GM19455 (cell line): ENCODE measurements around the gene MRNIP.
"Not testable (repeated sequence)": the region's sequence is repeated elsewhere in the genome, so short reads cannot be mapped to it uniquely, and the experiment has no call there.

Experiments used
- ATAC-seq: cut with Tn5 transposase; IDR thresholded peaks from one replicate; pipeline ENCODE4 v1.9.1; 2021; ENCODE audit not compliant: unreplicated experiment

MRNIP gene

DNA sequence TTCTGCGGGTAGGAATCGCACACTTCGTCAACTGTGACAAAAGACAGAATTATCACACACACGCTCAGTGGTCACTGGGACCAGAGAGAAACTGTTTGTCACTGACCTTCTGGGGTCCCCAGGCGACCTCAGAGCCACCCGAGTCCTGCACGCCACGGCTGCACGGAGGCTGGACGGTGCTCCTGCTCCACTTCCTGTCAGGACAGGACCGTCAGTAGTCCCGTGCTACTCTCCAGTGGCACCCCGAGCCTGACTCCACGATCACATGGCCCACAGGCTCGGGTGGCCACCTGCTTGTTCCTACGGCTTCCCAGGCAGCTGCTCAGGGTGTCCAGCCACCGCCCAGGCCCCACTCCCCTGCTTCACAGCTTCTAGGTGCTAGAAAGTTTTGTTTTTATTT lies 17.9 kb downstream of the MRNIP start:
- ATAC-seq = no peak

DNA sequence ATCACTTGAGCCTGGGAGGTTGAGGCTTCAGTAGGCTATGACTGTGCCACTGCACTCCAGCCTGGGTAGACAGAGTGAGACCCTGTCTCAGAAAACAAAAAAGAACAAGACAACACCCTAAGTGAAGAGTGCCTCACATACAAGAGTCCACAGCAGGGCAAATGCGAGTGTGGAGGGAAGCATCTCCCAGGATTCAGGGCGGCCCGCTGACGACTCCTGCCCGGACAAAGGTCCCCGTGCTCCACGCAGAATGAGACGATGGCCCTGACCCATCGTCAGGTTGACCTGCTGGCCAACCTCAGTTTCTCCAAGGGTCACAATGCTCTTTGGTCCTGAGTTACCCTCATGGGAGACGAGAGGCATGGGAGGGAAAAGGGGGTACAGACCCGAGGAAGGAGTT lies 18.3 kb downstream of the MRNIP start:
- no peak for ATAC-seq

DNA sequence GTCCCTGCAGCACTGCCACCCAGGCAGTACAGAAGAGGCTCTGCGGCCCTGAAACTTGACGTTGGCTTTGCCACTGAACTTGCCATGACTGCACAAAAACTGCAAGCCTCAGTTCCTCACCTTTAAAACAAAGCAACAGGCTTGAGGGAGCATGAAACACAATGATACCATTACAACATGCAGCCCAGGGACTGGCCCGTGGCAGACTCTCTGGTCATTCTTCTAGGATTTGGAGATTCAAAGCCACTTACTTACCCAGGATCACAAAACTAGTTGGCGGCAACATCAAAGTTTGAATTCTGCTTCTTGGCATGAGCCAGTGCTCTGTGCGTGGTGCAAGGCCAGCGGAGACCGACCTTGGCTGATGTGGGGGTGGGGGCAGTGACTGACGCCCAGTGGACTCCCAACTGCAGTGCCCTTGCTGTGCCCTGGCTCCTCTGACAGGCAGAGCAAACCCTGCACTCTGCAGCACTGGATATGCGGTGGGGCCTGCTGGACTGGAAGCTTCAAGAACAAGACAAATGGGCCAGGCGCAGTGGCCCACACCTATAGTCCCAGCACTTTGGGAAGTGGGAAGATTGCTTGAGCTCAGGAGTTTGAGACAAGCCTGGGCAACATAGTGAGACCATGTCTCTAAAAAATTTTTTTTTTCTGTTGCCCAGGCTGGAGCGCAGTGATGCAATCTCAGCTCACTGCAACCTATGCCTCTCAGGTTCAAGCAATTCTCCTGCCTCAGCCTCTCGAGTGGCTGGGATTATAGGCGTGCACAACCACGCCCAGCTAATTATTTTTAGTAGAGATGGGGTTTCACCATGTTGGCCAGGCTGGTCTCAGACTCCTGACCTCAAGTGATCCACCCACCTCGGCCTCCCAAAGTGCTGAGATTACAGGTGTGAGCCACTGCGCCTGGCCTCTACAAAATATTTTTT lies 19.0 kb downstream of the MRNIP start:
- ATAC-seq = no peak

DNA sequence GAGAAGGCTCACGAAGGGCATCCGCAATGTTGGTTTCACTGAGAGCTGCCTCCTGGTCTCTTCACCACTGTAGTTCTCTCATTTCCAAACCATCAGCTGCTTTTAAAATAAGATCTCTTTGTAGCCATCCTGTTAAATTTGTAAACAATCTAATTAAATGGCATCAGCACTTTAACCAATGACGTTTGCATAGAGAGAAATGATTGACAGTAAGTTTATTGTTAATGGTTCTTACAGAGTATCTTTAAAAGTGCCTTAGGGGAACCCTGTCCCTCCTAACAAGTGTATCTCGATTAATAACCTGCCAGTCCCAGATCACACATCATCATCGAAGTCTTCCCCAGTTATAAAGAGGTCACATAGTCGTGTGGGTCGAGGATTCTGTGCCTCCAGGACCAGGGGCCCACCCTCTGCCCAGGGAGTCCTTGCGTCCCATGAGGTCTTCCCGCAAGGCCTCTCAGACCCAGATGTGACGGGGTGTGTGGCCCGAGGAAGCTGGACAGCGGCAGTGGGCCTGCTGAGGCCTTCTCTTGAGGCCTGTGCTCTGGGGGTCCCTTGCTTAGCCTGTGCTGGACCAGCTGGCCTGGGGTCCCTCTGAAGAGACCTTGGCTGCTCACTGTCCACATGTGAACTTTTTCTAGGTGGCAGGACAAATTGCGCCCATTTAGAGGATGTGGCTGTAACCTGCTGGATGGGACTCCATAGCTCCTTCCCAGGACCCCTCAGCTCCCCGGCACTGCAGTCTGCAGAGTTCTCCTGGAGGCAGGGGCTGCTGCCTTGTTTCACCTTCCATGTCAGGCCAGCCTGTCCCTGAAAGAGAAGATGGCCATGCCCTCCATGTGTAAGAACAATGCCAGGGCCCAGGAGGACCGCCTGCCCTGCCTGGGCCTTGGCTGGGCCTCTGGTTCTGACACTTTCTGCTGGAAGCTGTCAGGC lies 21.3 kb downstream of the MRNIP start:
- ATAC-seq = no peak

DNA sequence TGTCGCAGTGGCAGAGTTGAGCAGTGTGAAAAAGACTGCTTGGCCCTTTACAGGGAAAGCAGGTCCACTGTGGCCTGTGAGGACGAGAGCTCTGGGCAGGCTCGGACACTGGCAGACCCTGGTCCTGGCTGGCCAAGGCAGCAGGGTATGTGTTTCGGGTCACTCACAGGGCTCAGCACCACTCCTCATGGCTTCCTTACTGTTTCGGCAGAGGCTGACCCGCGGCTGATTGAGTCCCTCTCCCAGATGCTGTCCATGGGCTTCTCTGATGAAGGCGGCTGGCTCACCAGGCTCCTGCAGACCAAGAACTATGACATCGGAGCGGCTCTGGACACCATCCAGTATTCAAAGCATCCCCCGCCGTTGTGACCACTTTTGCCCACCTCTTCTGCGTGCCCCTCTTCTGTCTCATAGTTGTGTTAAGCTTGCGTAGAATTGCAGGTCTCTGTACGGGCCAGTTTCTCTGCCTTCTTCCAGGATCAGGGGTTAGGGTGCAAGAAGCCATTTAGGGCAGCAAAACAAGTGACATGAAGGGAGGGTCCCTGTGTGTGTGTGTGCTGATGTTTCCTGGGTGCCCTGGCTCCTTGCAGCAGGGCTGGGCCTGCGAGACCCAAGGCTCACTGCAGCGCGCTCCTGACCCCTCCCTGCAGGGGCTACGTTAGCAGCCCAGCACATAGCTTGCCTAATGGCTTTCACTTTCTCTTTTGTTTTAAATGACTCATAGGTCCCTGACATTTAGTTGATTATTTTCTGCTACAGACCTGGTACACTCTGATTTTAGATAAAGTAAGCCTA lies 22.2 kb downstream of the MRNIP start:
- no peak for ATAC-seq

DNA sequence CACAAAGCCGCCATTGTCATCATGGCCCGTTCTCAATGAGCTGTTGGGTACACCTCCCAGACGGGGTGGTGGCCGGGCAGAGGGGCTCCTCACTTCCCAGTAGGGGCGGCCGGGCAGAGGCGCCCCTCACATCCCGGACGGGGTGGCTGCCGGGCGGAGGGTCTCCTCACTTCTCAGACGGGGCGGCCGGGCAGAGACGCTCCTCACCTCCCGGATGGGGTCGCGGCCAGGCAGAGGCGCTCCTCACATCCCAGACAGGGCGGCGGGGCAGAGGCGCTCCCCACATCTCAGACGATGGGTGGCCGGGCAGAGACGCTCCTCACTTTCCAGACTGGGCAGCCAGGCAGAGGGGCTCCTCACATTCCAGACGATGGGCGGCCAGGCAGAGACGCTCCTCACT lies 23.7 kb downstream of the MRNIP start:
- ATAC-seq = not testable (repeated sequence)

DNA sequence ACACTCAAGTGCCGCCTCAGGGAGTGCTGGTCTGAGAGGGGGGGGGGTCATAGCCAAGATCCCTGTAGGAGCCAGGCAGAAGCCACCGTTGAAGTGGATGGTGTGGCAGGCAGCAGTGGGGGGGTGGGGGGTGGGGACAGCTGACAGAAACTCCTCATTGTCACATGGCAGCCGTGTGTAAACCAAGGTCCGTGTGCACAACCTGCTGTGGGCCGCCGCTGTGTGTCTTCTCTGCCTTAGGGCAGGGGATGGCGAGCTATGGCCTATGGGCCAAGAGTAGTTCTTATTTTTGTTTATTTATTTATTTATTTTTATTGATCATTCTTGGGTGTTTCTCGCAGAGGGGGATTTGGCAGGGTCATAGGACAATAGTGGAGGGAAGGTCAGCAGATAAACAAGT lies 24.5 kb downstream of the MRNIP start:
- no peak for ATAC-seq

DNA sequence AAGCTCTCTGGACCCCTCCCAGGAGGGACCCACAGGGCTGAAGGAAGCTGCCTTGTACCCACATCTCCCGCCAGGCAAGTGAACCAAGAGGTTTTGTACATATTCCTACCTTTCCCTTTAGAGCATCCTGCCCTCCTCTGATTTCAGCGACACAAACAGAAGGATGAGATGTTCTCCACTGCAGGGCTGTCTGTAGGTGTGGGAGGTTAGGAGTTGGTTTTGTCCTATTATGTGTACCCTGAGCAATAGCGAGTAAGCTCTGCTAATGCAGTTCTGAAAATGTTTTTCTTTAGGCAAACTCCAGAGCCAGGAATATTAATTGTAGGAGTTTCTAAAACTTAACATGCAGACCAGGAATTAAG lies 24.9 kb downstream of the MRNIP start:
- ATAC-seq = no peak

DNA sequence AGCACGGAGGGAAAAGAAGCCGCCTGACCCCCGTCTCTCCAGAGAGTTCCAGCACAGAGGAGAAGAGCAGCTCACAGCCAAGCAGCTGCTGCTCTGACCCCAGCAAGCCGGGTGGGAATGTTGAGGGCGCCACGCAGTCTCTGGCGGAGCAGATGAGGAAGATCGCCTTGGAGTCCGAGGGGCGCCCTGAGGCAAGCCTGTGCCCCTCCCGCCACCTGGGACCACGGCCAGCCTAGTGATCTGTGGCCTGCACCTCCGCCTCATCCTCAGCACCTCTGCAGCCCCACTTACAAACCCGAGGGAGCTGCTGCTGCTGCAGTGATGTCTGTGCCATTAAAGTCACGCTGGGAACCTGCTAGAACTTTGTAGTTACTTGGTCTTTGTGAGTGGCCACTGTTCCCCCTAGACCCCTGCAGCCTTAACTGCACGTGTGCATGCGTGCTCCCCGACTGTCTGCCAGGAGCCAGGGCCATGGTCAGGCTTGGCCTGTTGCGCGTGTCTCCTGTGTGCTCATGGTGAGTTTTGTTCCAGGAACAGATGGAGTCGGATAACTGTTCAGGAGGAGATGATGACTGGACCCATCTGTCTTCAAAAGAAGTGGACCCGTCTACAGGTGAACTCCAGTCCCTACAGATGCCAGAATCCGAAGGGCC lies 25.4 kb downstream of the MRNIP start:
- ATAC-seq = no peak

DNA sequence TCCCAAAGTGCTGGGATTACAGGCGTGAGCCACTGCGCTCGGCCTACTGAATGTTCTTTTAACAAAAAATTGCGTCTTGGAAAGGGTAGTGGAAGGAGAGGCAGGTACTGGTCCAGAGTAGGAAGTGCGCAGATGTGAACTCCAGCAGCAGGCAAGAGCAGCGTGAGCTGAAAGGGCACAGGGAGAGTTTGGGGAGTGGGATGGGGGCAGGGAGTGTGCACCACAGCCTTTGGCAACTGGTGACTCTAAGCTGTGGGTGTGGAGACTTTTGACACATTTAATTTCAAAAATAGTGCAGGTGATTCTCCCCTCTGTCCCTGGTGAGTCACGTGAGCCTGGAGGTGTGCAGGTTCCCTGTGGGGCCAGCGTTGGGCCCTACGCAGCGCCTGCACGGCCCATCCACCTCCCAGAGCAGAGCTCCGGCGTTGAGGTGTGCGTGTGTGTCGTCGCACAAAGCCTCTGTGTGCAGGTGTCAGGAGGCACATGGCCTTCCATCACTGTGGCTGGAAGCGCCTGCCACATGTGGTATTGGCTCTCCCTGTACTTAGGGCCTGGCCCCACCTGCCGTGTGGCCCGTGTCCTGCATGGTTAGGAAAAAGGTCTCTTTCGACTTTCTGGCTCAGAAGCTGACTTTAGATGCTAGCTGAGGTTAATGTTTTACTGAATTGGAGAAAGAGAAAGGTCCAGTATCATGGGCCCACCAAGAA lies 26.4 kb downstream of the MRNIP start:
- no peak for ATAC-seq

DNA sequence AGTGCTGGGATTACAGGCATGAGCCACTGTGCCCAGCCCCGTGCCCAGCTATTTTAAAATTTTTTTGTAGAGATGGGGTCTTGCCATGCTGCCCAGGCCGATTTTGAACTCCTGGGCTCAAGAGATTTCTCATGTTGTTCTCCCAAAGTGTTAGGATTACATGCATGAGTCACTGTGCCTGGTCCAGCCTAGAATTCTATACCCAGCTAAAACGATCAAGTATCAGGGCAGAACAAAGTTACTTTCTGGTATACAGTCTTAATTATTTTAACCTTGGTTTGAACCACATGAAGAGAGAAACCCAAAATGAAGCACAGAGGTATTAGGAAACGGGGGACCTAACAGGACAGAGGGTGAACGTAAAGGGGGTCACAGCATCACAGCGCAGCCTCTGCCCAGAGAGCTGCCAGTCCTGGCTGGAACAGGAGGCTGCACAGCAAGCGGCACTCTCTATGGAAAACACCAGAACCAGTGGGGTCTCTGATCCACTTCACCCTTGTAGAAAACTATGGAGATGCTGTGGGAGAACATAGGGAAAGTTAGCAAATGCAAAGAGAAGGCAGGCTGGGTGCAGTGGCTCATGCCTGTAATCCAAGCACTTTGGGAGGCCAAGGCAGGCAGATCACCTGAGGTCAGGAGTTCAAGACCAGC lies 27.7 kb downstream of the MRNIP start:
- ATAC-seq = no peak

DNA sequence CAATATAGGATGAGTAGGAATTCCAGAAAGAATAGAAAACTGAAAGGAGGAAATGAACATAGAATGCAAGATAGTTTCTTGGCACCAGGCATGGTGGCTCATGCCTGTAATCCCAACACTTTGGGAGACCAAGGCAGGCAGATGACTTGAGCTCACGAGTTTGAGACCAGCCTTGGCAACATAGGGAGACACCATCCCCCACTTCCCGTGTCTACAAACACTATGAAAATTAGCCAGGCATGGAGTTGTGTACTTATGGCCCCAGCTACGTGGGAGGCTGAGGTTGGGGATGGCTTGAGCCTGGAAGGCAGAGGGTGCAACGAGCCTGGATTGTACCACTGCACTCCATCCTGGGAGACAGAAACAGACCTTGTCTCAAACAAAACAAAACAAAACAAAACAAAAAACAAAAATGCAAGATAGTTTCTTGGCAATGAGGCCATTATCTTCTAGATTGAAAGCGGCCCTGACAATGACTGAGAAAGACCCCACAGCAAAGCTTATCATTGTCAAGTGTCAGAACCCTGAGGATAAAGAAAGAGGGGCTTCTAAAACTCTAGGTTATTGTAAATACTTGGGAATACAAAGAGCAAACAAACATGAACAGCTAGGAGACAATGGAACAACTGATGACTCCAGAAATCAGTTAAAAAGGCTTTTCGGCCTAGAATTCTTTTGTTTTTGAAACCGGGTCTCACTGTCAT lies 28.7 kb downstream of the MRNIP start:
- ATAC-seq = no peak

DNA sequence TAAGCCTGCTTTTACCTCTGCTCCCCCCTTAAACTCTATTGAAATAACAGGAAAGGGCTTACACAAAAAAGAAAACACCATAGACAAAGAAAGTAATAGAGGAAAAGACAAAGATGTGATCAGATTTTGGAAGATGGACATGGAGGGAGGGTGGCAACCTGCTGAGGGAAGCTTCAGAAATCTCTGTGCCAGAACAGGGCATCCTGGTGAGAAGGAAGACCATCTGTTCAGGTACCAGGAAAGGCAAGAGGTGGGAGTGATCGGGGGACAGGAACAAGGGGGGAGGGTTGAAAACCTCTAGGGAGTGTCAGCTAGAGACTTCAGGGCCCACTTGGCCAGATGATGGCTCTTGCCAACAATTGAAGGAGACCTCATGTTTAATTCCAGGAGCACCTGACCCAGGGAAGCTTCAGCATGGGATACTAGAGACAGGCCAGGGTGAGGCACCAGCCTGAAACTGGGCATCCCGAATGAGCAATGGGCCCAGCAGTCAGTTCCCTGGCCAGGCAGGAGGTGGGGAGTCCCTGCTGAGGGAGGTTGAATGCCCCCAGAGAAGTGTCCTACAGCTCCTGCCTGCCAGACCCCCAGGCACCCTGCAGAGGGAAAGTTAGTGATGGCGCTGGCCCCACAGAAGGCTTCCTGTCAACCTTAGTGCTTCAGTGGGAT lies 29.7 kb downstream of the MRNIP start:
- ATAC-seq = no peak

DNA sequence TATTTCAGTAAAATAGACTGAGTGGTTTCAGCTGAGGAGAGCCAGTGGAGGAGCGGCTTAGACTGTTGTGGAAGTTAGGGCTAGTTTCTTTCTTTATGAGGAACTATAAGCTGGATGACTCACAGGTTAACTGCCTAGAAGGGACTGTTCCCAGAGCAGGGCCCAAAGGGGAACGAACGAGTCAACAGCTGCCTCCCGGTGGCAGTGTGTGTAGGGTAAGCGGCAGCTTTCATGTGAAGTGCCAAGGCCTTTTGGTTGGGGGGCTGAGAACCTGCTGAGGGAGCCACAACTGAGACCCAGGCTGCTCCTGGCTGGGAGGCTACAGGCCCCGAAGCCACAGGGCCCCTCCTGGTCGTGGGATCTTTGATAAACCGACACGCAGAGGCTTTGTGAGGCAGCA lies 30.9 kb downstream of the MRNIP start:
- no peak for ATAC-seq

DNA sequence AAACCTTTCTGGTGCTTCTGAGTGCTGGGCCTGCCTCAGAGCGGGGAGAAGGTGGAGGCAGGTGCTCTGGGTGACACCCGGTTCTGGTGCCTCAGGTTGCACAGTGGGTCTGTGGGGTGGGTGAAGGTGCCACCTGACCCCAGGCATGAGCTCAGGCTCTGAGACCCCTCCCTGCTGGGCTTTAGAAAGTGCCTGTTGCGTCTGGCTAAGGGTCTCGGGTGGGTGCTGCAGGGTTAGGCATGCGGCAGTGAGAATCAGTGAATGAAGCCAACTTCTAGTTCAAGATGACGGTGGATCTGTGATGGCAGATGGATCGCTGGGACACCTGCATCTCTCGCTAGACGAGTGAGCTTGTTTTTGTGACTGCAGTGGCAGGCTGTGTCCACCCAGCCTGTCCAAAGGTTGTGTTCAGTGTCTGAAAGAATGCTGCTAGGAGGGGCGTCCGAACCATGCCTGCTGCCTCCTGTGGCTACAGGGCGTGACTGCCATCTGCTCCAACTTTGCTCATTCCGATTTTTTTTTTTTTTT lies 32.9 kb downstream of the MRNIP start:
- no peak for ATAC-seq

DNA sequence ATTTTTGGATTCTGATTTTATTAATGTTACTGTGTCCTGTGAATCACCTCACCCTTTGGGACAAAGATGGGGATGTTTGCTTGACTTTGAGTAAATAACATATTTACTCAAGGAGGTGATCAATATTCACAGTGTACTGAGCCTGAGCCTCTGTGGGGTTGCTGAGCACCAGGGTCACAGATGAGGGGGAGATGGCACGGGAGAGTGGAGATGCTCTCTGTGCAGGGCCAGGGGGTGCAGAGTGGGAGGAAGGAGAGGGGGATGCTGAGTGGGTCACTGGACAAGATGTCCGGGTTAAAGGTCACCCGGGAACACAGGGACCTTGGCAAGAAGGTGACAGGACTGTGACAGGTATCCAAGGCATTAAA lies 33.9 kb downstream of the MRNIP start:
- no peak for ATAC-seq

DNA sequence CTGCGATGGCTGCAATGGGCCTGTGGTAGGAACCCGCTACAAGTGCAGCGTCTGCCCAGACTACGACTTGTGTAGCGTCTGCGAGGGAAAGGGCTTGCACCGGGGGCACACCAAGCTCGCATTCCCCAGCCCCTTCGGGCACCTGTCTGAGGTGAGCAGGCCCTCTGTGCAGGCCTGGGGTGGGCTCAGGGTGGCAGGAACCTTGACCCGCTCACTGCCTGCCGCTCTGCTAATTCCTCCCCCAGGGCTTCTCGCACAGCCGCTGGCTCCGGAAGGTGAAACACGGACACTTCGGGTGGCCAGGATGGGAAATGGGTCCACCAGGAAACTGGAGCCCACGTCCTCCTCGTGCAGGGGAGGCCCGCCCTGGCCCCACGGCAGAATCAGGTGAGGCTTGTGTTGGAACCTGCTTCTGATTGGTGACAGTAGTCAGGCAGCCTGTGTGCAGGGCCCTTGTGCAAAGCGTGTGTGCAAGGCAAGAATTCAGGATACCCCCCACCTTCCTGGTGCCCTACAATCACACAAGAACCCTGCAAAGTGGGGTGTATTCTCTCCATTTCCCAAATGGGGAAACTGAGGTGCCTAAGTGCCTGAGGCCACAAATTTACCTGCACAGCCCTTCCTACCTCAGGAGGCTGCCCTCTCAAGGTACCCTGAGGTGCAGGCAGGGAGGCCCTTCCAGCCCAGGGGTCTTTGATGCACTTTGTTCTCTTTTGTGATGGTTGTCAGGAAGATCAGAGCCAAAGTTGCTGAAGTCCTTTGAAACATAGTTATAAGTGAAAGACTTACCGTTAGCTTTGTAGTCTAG lies 34.5 kb downstream of the MRNIP start:
- no peak for ATAC-seq
